Measurements from ENCODE around the gene ATP8B1.

DNA sequence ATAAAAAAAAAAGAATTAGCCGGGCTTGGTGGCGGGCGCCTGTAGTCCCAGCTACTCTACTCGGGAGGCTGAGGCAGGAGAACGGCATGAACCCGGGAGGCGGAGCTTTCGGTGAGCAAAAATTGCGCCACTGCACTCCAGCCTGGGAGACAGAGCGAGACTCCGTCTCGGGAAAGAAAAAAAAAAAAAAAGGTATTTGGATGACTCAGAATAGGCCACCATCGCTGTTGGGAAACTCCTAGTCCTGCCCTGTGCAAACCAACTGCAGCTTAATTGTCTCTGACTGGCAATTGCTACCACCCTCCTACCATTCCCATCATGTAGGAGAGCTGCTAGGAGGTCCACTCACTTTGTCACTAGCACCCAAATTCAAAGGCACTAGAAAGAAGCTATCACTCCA is 43.5 kb downstream of the ATP8B1 start:
- TF ChIP-seq CTCF (IDR thresholded peaks at IDR 0.05) (no peak), POLR2A (IDR thresholded peaks at IDR 0.05) (no peak)

All from body of pancreas (tissue), 4 donors.